ENCODE results near the gene RNF207. TPM values are rescaled to one million over a fixed set of nuclear protein-coding genes. Genes with fewer than 3 reads are reported as not detected.

Gene RNF207
- polyA plus RNA-seq, 1 donor, result 32.9 TPM

DNA sequence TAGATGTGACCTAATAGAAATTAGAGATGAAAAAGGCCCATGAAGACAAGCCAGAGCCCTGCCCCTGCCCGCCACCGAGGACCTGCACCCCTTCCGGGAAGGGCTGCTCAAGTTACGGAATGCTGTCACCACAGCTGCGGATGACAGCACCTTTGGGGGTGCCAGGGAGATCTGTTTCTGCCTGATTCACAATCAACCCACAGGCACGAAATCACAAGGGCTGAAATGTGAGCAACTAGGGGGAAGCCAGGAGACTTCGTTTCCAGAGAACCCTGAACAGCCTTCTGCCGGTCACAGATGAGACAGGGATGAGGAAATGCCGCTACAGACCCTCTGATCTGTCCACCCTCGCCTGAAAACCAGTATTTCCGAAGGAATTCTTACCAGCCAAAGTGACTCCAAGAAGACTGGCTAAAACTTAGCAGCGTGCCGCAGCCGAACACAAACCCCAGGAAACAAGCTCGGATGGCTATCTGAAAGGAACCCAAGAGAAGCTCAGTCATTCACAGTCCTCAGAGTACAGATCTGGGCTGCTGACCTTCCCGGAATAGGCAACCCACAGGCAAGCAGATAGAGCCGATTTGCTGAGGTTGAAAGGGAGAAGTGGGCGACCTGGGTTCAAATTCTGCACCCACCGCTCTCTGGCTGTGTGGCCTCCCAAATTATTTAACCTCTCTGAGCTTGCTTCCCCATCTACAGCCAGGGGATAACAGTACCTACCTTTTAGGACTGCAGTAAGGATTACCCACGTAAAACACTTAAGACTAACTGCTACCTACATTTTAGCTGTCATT is 28.8 kb downstream of the RNF207 start:
- no peak for DNase-seq

DNA sequence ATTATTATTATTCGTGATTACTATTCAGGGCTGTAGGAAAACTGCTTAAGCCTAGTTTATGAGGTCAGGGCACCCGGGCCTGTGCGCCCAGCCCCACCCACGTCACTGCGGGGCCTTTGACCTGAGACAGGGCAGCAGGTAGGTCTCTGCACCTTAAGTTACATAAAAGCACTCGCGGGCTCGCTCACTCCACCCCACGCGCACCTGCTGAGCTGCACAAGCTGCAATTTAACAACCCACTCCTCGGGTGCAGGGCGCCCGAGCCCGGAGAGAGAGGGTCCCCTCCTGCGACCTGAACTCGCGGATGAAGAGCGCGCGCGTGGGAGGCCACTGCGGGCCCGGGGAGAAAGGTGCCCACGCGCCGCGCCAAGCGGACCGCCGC is 29.4 kb downstream of the RNF207 start:
- no peak for DNase-seq

DNA sequence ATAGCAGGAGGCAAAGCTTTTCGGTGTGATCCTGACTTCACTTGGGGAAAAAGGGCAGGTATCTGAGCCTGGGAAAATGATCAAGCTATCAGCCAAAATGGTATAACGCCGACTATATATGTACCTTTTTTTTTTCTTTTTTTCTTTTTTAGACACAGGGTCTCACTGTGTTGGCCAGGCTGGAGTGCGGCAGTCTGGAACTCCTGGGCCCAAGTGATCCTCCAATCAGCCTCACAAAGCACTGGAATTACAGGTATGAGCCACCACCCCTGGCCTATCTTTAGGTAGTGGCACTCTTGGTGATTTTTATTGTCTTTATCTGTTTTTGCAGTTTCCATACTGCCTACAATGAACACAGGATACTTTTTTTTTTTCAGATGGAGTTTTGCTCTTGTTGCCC is 31.2 kb downstream of the RNF207 start:
- DNase-seq, result no peak

DNA sequence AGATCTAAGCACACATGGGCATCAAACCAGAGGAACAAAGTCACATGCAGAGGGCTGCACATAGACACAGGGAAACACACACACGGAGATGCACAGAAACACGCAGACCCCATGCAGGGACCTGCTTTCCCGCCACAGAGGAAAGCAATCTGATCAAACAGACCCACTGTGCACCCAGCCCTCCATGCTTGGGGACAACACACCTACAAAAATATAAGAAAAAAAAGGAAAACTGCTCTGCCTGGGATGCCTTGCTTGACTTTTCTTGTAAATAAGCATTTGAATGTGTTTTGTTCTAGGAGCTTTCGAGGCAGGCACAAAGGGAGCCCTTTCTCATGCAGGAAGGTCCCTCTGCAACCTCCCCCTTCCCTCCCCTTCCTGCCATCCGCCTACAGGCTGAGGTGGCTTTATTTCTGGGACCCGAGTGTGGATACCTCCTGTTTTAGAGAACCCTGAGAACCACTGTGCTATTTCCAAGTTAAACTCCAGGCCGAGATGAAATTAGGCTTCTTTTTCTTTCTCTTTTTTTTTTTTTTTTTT is 33.4 kb downstream of the RNF207 start:
- DNase-seq, result no peak

DNA sequence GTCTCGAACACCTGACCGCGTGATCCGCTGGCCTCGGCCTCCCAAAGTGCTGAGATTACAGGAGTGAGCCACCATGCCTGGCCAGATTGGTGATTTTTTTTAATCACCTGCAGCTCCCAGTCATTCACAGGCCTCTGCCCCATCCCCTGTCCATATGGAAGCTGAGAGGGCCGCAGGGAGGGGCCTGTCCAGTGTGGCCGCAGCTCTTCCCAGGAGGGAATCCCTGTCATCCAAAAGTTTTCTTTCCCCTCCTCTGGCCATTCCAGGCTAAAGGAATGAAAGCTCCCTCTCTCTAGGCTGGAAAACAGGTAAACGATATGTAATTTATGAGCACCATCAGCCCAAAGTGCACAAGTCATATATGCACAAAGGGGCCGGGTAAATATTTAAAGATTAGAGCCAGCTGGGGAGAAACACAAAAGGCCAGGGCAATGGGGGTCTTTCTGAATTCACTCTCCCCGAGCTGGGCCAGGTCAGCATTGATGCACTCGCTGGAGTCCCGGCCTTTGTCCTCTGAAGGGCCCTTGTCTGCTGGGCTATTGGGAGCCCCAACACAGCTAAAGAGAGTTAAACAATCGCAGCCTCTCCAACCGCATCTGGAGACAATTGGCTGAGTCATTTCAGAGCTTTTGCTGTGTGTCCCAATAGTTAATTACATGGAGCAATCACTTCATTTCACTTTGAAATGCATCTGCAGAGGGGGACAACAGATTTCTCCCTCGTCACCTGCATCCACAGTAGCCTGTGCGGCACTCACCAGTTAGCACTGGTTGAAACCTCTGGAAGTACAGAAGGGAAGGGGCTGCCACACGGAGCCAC is 34.2 kb downstream of the RNF207 start:
- no peak for DNase-seq

DNA sequence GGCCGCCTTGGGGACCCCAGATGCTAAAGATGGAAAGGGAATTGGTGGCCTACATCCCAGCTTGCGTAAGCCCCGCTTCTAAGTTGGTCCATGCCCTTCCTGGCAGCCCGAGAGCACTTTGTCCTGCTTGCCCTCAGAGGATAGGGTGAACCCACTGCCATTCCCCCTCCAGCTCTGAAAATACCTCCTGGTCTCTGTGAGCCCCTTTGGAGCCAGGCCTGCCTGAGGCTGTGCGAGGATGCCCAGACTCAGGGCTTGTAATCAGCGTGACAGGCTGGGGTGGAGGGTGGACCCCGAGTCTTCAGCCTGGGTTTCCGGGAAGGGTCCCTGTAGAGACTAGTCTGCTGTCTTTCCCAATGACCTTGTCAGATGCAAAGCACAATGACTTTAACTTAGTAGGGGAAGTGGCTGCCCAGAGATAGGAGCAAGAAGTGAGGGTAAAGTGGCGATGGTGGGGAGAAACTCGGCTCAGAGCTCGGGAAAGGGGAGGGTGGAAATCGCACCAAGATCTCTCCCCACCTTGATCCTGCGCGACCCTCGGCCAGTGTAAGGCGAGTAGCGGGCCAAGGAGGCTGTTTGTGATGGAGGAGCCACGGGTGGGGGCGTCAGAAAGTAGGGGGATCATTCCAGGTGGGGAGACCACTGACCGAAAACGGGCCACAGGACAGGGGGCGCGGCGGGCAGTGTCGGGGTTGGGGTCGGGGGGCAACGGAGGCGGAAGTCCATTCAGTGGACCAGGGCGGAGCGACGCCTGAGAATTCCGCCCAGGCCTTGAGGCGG is 35.4 kb downstream of the RNF207 start:
- no peak for DNase-seq

DNA sequence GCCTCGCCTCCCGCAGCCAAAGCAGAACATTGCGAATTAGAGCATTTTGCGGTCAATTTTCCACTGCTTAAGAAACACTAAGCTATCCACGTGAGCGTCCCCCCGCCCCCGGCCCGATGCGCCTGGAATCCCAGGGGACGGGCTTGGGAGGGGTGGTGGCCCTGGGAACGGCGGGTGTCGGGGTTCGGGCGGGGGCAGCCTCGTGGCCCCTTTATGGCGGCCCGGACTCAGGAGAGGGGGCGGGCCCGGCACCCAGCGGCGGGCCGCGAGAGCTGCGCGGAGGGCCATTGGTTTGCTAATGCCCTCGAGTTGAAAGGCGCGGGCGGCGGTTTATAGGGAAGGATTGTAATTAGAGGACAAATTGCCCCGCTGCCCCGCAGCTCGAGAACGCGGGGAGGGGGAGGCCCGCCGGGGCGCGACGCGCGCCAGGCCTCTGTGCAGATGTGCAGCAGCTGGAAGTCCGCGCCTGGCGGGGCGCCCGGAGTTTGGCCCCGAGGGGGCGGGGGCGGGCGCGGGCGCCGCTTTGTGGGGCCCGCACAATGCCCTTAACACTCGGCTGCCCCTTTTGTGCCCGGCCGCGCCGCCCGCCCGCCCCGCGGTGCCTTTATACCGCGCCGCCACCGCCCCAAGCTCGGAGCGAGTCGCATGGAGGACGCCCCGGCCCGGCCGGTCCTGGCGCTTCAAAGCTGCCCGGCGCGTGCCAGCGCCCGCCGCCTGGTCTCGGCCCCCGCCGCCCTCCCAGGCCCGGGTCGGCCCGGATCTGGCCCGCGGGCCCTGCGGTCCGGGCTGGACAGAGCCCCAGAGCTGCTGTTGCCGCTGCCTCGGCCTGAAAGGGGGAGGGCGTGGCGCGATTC is 36.2 kb downstream of the RNF207 start:
- DNase-seq, result no peak

DNA sequence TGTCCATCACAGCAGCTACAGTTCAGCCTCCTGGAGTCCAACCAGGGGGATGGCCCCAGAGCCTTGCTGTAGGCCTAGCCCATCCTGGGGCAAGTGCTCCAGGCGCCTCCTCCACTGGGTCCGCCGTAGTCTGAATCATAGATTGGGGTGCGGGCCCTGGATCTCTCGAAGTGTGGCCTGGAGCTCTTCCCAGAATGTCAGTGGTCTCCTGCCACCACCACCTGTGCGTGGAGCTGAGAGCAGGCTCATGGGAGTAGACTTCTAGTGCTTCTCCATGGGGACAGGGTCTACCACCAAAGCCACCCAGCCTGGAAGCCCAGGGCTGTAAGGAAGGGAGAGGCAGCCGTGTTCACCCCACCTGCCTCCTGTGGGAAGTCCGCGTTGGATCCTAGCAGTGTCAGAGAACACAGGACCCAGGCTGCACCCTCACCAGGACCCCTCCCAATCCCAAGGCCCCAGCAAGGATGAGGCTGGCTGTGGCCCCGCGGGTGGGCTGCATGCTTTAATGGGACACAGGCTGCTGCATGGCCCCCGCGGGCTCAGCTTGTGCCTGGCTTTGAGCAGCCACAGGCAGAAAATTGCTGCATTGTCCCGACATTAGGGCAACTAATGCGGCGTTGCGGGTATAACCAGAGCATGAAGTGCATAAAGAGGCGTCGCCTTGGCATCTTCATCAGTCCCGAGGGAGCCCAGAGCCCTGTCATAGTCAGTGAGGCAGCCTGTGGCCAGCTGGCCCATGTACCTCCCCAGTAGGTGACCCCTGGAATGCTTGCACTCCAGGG is 37.3 kb downstream of the RNF207 start:
- no peak for DNase-seq

DNA sequence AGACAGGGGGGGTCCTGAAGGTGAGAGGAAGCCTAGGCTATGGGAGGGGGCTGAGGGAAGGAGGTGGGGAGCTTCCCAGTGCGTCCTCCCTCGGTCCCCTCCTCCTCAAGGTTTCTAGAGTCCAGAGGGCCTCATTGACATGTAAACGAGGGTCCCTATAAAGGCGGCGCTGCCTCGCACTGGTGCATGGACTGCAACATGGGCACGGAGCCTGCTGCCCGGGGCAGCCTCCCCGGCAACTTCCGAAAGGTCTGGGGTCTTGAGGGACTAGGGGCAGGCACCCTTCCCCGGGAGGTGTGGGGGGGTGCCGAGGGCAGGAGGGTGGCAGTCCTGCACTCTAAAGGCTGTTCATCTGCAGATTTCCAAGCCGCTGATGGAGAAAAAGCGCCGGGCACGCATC is 38.1 kb downstream of the RNF207 start, which contains the start of gene HES3:
Gene HES3, plus strand, starts transcription at position 187 of the 400 bp plus-strand sequence. Its CDS starts 187 bp downstream, at position 374.
- DNase-seq, result no peak

DNA sequence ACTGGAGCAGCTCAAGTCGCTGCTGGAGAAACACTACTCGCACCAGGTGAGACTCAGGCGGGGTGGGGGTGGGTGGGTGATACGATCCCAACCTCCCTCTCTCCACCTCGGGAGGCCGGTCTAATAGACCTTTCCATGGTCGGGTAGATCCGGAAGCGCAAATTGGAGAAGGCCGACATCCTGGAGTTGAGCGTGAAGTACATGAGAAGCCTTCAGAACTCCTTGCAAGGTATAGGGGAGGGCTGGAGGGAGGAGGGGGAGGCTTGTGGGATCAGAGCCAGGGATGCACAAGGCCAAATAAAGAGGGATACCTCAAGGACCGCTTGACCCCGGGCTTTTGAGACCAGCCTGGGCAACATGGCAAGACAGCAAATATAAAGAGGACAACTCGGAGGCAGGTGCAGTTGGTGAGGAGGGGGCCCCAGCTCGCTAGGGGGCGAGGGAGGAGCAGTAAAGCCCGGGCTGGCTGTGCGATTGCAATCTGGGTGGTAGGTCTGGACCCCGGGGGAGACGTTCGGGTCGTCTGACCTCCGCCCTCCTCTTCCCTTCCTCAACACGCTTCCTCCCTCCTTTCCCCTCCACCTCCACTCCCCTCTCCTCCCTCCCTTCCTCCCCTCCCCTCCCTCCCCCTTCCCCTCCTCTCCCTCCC is 38.6 kb downstream of the RNF207 start:
- no peak for DNase-seq

DNA sequence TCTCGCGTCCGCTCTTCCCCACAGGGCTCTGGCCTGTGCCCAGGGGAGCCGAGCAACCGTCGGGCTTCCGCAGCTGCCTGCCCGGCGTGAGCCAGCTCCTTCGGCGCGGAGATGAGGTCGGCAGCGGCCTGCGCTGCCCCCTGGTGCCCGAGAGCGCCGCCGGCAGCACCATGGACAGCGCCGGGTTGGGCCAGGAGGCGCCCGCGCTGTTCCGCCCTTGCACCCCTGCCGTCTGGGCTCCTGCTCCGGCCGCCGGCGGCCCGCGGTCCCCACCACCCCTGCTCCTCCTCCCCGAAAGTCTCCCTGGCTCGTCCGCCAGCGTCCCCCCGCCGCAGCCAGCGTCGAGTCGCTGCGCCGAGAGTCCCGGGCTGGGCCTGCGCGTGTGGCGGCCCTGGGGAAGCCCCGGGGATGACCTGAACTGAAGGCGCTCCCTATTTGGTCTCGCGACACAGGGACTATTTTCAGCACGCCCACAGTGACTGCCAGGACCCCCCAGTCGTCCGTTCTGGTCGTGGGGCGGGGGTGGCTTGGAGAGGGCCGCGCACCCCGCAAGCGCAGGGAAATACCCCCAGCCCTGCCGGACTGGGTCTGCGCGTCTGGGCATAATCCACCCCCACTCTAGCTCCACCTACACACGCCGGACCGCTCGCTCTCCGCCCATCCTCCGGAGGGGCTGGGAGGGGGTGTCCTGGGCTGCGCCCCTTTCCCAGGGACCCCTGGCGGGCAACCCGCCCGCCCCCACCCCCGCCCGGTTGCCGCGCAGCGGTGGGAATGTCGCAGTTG is 39.4 kb downstream of the RNF207 start:
- DNase-seq, result peak; percentile 88

DNA sequence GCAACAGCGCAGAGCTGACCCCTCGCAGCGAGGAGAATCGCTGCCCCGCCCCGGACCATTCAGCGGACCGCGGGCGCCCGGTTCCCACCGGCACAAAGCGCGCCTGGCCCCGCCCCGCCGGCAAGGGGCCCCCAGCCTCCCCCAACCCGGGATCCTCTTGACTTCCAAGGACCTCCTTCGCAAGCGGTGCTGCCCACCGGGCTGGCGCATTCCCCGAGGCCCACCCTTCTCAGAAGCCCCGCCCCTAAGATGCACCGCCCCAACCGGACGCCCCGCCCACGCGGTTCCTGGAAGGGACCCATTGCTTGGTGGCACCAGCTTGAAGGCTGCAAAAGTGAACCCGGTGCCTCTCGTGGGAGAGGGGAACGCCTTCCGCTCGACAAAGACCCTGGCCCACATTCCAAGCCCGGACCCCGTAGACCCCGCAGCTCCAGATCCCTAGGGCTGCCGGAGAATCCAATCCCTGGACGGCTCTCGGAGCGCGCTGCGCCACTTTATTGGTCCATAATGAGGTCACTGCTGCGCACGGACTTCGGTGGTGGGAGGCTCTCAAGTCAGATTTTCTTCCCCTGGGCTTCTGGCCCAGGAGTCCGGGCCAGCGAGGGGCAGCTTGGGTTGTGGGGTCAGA is 40.1 kb downstream of the RNF207 start:
- DNase-seq, result no peak

DNA sequence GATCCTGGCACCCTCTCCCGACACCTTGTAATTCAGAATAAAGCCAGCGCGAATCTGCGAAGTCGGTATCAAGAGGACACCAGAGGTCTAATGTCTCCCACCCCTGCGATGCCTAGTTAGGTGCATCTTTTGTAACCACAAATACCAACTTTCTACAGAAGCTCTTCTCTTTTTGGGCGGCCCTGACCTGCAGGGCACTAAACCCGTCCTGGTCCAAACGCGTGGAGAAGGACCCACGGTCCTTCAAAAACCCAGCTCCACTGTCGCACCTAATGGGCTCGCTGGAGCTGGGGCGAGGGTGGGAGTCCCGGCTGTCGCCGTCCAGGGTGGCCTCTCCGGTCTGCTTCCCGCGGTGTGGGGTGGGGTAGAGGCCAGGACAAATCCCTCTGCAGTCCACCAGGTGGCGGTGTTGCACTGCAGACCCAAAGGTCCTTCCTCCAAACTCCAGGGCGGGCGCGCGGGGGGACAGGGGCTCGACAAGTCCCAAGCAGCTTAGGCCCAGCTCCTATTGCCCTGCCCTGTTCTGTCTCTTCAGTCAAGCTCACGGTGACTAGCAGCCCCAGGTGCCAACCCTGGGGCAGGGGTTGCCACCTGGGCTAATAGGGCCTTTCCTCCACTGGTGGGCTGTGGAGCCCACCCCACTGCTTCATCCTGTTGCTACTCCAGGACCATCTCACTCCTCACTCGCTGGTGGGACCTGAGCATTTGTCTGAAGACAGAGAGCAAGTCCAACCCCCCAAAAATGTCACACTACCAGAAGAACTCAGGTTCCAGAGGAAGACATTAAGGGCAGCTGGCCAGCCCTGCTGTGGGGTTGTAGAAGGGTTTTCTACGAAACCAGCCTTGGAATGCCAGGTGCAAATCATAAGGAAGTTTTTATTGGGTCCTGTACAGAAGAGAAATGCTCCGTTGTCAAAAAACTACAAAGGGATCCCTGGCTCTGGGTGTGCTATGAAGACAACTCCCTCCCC is 40.9 kb downstream of the RNF207 start:
- peak; percentile 84 for DNase-seq

DNA sequence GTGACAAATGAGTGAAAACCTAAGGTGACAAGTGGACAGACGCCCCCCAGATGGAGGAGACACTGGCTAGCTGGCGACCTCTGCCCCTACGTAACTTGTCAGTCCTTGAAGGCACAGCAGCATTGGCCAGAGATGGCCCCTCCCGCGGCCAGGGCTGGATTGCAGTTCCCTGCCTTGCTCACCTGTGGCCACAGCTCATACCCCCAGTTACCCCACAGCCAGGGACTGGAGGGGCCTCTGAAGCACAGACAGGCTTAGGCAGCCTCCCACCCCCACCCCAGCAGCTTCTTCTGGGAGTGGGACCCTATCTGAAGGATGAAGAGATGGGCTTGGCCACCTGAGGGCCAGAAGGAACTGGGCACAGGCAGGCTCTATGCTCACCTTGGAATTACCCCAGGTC is 41.7 kb downstream of the RNF207 start:
- DNase-seq, result no peak

DNA sequence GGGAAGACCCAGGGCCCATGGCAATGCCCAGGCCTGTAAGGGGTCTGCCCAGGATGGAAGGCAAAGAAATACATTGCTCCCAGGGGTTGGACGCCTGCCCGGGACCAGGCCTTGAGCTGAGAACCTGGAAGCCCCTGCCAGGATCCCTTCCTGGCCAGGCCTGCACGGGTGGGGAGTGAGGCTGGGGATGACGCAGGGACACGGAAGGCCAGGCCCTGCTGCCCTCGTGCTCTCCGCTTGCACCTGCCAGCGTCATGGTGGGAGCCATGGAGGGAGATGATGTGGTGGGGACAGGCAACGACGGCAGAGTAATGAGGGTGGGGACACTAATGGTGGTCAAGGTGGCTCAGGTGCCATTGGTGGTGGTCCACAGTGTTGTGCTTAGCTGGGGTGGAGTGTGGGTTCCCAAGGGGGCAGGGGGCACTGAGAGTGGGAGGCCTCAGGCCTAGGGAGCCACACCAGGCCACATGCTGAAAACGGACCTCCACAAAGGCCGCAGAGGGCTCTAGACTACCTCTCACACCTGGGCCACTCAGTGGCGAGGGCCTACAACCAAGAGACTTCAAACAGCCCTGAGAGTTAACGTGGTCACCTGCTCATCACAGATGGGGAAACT is 42.4 kb downstream of the RNF207 start:
- DNase-seq, result no peak

DNA sequence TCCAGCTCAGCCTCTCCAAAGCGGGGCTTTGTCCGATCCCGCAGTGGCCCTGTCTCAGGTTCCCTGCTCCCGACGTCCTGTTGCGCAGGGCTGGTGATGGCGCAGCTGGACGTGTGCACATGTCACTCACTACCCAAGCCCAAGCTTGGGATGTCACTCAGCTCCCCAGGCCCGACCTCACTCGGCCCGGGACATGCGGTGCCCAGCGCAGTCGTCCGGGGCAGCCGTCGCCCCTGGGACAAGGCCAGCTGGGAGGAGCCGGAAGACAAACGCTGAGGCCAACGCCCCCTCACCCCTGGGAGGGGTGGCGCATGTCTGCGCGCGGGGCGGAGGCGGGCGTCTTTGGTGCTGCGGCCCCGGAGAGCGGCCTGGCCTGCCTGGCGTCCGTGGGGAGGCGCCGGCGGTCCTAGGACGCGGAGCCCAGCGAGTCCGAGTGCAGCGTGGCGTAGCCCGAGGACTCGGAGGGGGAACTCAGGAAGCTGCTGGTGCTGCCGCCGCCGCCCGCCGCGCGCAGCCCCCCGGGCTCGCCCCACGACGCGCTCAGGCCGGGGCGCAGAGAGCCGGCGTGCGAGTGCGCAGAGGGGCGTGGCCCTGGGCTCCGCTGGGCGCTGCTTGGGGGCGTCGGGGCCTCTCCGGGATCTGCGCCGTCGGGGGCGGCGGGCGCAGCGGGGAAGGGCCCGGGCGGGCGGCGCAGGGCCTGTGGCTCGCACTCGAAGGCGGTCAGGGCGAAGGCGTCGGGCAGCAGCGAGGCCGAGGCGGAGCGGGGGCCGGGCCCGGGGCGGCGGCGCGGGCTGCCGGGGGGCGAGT is 43.2 kb downstream of the RNF207 start:
- DNase-seq, result no peak

Measured in hindlimb muscle (tissue), 1 donor.